OCI-LY1 (cell line): ENCODE results near the gene TNFRSF12A.

Experiments used
- H2AFZ ChIP-seq: fragments of 200-600 bp; sonication (generic), shearing (Covaris generic); 2 replicates; pipeline ENCODE4 v1.6.0; 2014; ENCODE audit warnings: antibody characterized with exemption, mild to moderate bottlenecking, low read length
- H3F3A ChIP-seq: fragments of 200-600 bp; sonication (generic), shearing (Covaris generic); 2 replicates; pipeline ENCODE4 v1.6.0; 2014; ENCODE audit warnings: mild to moderate bottlenecking, antibody characterized with exemption, low read length, moderate library complexity; ENCODE audit not compliant: insufficient read depth
- H3K27ac ChIP-seq: fragments of 200-600 bp; sonication (generic); 2 replicates; pipeline ENCODE4 v1.5.1; 2014; ENCODE audit warnings: low read length, mixed run types, mild to moderate bottlenecking, low read depth; ENCODE audit not compliant: poor library complexity, severe bottlenecking
- H3K27me3 ChIP-seq: fragments of 200-600 bp; sonication (generic); 2 replicates; pipeline ENCODE4 v1.6.0; 2014; ENCODE audit warnings: antibody characterized with exemption, mild to moderate bottlenecking, low read length, moderate library complexity; ENCODE audit not compliant: insufficient read depth
- H3K36me3 ChIP-seq: fragments of 200-600 bp; sonication (generic); 2 replicates; pipeline ENCODE4 v1.6.1; 2014; ENCODE audit warnings: mild to moderate bottlenecking, antibody characterized with exemption, low read length, moderate library complexity, mixed read lengths; ENCODE audit not compliant: insufficient read depth
- H3K4me1 ChIP-seq: fragments of 200-600 bp; sonication (generic); 2 replicates; pipeline ENCODE4 v1.5.1; 2014; ENCODE audit warnings: mild to moderate bottlenecking, low read length, moderate library complexity; ENCODE audit not compliant: insufficient read depth, severe bottlenecking
- H3K4me2 ChIP-seq: fragments of 200-600 bp; sonication (generic), shearing (Covaris generic); 2 replicates; pipeline ENCODE4 v1.6.1; 2014; ENCODE audit warnings: low read length
- H3K4me3 ChIP-seq: fragments of 200-600 bp; sonication (generic); 2 replicates; pipeline ENCODE4 v1.5.1; 2014; ENCODE audit warnings: low read length, low read depth, mild to moderate bottlenecking, mixed read lengths; ENCODE audit not compliant: poor library complexity, severe bottlenecking
- H3K79me2 ChIP-seq: fragments of 200-600 bp; shearing (Covaris generic); 2 replicates; pipeline ENCODE4 v1.6.1; 2016; ENCODE audit warnings: mixed run types, low read length, mixed read lengths; ENCODE audit not compliant: insufficient read depth
- H3K9ac ChIP-seq: fragments of 200-600 bp; sonication (generic), shearing (Covaris generic); 2 replicates; pipeline ENCODE4 v1.6.1; 2014; ENCODE audit warnings: mild to moderate bottlenecking, low read length, mixed read lengths
- H3K9me2 ChIP-seq: fragments of 200-600 bp; sonication (generic), shearing (Covaris generic); 2 replicates; pipeline ENCODE4 v1.6.1; 2014; ENCODE audit warnings: low read depth, mild to moderate bottlenecking, low read length, mixed read lengths
- H3K9me3 ChIP-seq: fragments of 200-600 bp; shearing (Covaris generic); 2 replicates; pipeline ENCODE4 v1.6.1; 2014; ENCODE audit warnings: low read length, mixed read lengths
- H4K20me1 ChIP-seq: fragments of 200-600 bp; sonication (generic), shearing (Covaris generic); 2 replicates; pipeline ENCODE4 v1.6.0; 2016; ENCODE audit warnings: mild to moderate bottlenecking, low read length; ENCODE audit not compliant: insufficient read depth
- EZH2 ChIP-seq: fragments of 200-600 bp; sonication (generic), shearing (Covaris generic); IDR thresholded peaks from 2 replicates; pipeline ENCODE4 v1.8.0; 2017; ENCODE audit warnings: borderline replicate concordance, mixed run types, mild to moderate bottlenecking, antibody characterized with exemption, low read length, moderate library complexity, mixed read lengths
- TF ChIP-seq, protein P1 (sequence below): fragments of 200-600 bp; sonication (generic), shearing (Covaris generic); IDR thresholded peaks from 2 replicates; pipeline ENCODE4 v1.5.1; 2017; ENCODE audit warnings: mild to moderate bottlenecking, antibody characterized with exemption, low read length, moderate library complexity, mixed read lengths

TNFRSF12A gene

DNA sequence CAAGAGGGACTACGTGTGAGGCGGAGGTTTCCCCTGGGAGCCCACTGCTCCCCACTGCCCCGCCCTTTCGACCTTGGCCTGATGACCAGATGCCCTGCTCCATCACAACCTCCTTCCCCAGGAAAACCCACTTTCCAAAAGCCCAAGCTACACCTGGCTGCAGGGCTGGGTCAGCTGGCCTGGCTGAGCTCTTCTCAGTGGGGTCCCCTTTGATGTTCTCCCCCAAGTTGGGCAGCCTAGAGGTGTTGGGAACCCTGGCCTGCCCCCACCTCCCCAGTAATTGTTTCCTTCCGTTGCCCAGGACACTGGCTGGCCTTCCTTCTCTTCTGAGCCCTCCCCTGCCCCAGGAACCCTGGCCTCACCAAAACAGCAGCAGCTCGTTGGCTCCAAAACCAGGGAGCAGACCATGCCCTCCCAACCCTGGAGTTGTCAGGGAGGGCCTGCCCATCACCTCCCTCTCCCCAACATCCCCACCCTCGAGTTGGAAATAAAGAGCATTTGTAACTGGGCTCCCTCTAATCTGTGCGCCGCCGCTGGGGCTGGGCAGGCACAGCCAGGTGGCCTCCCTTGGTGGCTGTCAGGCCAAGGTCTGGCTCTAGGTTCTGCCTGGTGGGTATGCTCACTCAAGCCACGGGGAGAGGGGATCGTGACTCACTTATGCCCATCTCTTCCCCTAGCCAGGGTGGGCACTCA is 6.0 kb upstream of the TNFRSF12A start:
- H3K36me3 ChIP-seq = no peaks in the 10 kb centered on the region
- H4K20me1 ChIP-seq = no peaks in the 10 kb centered on the region
- H3K27me3 ChIP-seq = peaks cover 19% of the 10 kb centered on the region
- H3F3A ChIP-seq = no peaks in the 10 kb centered on the region
- peaks cover 10% of the 10 kb centered on the region for H3K4me1 ChIP-seq
- no peaks in the 10 kb centered on the region for H3K9me3 ChIP-seq
- H3K27ac ChIP-seq = no peak overlapping the region
- no peak overlapping the region for H3K9ac ChIP-seq
- no peaks in the 10 kb centered on the region for H3K9me2 ChIP-seq
- no peak overlapping the region for H3K4me2 ChIP-seq
- H3K4me3 ChIP-seq = no peak overlapping the region
- no peaks in the 10 kb centered on the region for H3K79me2 ChIP-seq
- TF ChIP-seq, protein P1, sequence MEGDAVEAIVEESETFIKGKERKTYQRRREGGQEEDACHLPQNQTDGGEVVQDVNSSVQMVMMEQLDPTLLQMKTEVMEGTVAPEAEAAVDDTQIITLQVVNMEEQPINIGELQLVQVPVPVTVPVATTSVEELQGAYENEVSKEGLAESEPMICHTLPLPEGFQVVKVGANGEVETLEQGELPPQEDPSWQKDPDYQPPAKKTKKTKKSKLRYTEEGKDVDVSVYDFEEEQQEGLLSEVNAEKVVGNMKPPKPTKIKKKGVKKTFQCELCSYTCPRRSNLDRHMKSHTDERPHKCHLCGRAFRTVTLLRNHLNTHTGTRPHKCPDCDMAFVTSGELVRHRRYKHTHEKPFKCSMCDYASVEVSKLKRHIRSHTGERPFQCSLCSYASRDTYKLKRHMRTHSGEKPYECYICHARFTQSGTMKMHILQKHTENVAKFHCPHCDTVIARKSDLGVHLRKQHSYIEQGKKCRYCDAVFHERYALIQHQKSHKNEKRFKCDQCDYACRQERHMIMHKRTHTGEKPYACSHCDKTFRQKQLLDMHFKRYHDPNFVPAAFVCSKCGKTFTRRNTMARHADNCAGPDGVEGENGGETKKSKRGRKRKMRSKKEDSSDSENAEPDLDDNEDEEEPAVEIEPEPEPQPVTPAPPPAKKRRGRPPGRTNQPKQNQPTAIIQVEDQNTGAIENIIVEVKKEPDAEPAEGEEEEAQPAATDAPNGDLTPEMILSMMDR = no peak
- TF ChIP-seq EZH2 = no peak
- H2AFZ ChIP-seq = no peak overlapping the region

DNA sequence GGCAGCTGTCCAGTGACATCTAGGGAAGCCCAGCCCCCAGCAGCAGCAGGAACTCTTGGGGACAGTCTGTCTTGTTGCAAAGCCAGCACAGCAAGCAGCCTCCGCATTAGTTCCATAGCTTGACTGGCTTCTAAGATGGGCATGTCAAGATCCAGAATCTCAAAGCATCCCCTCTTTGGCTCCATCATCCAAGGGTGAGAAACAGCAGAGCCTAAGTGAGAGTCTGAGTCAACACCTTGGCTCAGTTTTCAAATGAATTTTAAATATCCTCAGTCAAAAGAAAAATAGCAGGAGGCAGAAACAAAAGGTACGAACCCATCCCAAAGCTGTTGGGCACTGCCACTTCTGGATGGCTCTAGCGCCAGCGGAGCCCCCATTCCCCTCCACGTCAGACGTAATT is 5.2 kb upstream of the TNFRSF12A start:
- Histone ChIP-seq H2AFZ (no peak overlapping the region), H3K4me3 (no peak overlapping the region), H3K27me3 (peaks cover 19% of the 10 kb centered on the region), H4K20me1 (no peaks in the 10 kb centered on the region), H3K4me1 (peaks cover 10% of the 10 kb centered on the region), H3K9me2 (no peaks in the 10 kb centered on the region), H3K27ac (no peak overlapping the region), H3F3A (no peaks in the 10 kb centered on the region), H3K79me2 (no peaks in the 10 kb centered on the region), H3K9ac (no peak overlapping the region), H3K9me3 (no peaks in the 10 kb centered on the region), H3K4me2 (no peak overlapping the region), H3K36me3 (no peaks in the 10 kb centered on the region)
- no peak for TF ChIP-seq EZH2
- TF ChIP-seq, protein P1 = no peak

DNA sequence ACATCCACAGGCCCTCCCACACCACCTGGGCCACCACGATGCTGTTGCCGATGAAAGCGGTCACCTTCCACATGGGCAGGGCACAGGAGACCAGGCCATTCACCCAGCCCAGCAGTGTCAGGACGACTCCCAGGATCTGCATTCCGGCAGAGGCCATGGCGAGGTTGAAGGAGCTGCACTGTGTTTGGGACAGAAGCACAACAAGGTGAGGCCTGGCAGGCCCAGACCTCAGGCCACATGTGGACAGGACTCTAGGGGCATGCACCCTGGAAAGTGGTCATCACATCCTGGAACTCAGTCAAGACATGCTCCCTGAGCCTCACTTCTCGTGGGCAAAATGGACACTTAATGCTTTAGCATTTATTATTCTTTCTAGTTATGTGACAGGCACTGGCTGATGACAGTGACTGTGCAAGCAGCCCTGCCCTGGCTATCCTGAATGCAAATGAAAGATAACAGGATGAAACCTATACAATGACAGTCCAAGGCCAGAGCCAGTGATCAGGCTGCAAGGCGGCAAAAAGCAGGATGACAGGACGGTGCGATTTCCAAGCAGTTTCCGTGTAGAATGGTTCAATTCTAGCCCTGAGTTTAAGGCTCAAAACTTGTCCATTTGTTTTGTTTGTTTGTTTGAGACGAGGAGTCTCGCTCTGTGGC is 4.2 kb upstream of the TNFRSF12A start:
- no peaks in the 10 kb centered on the region for H3K9me3 ChIP-seq
- H4K20me1 ChIP-seq = no peaks in the 10 kb centered on the region
- H3K4me3 ChIP-seq = no peak overlapping the region
- H3K4me1 ChIP-seq = peaks cover 16% of the 10 kb centered on the region
- no peak for TF ChIP-seq EZH2
- TF ChIP-seq, protein P1 = no peak
- H3K27me3 ChIP-seq = peaks cover 19% of the 10 kb centered on the region
- no peak overlapping the region for H3K9ac ChIP-seq
- H3F3A ChIP-seq = no peaks in the 10 kb centered on the region
- no peaks in the 10 kb centered on the region for H3K36me3 ChIP-seq
- H3K27ac ChIP-seq = no peak overlapping the region
- no peak overlapping the region for H3K4me2 ChIP-seq
- H3K9me2 ChIP-seq = no peaks in the 10 kb centered on the region
- no peak overlapping the region for H2AFZ ChIP-seq
- H3K79me2 ChIP-seq = no peaks in the 10 kb centered on the region
